GM21723 (cell line): ENCODE measurements around the gene PRAMEF4.
"Not testable (repeated sequence)": the region's sequence is repeated elsewhere in the genome, so short reads cannot be mapped to it uniquely, and the experiment has no call there.

Experiments used
- ATAC-seq: cut with Tn5 transposase; IDR thresholded peaks from one replicate; pipeline ENCODE4 v1.9.1; 2021; ENCODE audit warnings: mild to moderate bottlenecking, moderate library complexity; ENCODE audit not compliant: unreplicated experiment

PRAMEF4 gene

GRCh38 chr1:12886101-12886500 lies at the start of gene PRAMEF4:
Gene PRAMEF4 (minus strand): TSS chr1:12886201. CDS start chr1:12883394, 2,807 bp downstream.
- ATAC-seq: not testable (repeated sequence)

DNA sequence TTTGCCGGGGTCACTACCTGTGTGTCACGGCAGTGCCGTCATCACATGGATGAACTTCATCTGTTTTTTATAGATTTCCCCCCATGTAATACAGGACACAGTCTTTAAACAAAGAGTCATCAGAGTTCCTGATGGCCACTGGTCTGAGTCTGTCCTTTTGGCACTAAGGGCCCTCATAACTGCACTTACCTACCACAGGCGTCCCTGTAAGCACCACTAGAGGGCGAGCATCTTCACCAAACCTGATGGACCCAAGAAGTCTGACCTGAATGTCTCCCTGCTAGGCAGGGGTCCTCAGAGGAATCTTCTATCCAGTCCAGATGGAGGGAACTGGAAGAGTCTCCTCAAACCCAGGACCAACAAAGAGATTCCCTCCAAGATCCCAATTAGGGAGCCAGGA lies 38.4 kb upstream of the PRAMEF4 start:
- ATAC-seq: not testable (repeated sequence)

DNA sequence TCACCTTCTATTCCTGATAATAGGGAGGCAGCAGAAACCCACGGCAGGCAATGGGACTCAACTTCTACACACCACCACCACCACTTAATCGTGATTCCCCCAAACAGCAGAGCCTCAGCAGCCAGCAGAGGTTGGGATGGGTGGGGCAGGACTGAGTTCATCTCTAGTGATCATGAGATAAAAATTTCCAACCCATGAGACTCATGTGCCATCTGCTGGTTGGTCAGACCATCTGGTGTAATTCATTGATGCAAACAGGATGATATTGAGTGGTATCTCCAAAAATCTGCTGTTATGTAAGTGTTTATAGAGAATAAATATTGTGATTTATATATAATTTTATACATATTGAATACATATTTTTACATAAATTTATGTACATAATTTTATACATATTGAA lies 35.7 kb upstream of the PRAMEF4 start:
- ATAC-seq: not testable (repeated sequence)

DNA sequence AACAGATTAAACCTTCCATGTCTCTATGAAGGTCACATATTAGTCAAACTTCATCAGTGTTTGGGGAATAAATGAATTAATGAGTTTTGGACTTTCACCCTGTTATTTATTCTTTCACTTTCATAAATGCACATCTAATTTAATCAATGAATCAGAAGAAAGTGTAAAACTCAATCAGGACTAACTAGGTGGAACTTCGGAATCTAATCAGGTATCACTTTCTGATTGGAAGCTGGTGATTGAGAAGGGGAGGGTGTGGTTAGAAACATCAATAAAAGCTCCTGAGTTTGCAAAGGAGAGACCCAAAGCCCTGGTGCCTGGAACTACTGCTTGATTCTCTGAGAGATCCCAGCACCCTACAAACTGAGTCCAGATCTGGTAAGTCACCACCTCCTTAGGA lies 30.3 kb upstream of the PRAMEF4 start, which contains the start of gene PRAMEF7:
TSS of gene PRAMEF7 (plus strand) at position 301 of the 400 bp plus-strand sequence. CDS start 1,083 bp downstream, outside the sequence.
- not testable (repeated sequence) for ATAC-seq

- not testable (repeated sequence) for ATAC-seq
Observed at GRCh38 chr1:12903793-12904572, 18.0 kb upstream of the PRAMEF4 start.

GRCh38 chr1:12899186-12899585 lies 13.2 kb upstream of the PRAMEF4 start:
- ATAC-seq: not testable (repeated sequence)

- not testable (repeated sequence) for ATAC-seq
Observed at GRCh38 chr1:12898170-12898569, 12.2 kb upstream of the PRAMEF4 start, which contains the start of gene PRAMEF10. Gene PRAMEF10 (minus strand): TSS chr1:12898270. CDS start chr1:12895847, 2,423 bp downstream.

DNA sequence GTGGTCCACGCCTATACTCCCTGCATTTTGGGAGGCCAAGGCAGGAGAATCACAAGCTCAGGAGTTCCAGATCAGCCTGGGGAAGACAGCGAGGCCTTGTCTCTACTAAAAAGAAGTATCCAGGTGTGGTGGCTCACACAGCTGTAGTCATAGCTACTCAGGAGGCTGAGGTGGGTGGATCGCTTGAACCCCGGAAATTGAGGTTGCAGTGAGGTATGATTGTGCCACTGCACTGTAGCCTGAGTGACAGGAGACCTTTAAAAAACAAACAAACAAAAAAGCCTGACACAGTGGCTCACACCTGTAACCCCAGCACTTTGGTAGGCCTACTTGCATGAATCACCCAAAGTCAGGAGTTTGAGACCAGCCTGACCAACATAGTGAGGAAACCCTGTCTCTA lies 7.5 kb downstream of the PRAMEF4 start:
- ATAC-seq: not testable (repeated sequence)

GRCh38 chr1:12863131-12863880 lies 22.7 kb downstream of the PRAMEF4 start:
- ATAC-seq: not testable (repeated sequence)

DNA sequence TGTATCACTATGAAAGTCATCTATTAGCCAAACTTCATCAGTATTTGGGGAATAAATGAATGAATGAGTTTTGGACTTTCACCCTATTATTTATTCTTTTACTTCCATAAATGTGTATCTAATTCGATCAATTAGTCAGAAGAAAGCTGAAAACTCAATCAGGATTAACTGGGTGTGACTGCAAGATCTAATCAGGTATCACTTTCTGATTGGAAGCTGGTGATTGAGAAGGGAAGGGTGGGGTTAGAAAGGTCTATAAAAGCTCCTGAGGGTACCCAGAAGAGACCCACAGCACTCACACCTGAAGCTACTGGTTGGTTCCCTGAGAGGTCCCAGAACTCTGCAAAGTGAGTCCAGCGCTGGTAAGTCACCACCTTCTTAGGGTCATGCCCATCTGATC lies 29.2 kb downstream of the PRAMEF4 start, which contains the start of gene PRAMEF2:
TSS of gene PRAMEF2 (plus strand) at position 301 of the 400 bp plus-strand sequence. CDS start 1,924 bp downstream, outside the sequence.
- not testable (repeated sequence) for ATAC-seq

- no peak for ATAC-seq
Observed at GRCh38 chr1:12851779-12852178, 34.2 kb downstream of the PRAMEF4 start.

- ATAC-seq: not testable (repeated sequence)
Observed at GRCh38 chr1:12848620-12849019, 37.4 kb downstream of the PRAMEF4 start, which contains the start of gene HNRNPCL1. Gene HNRNPCL1 (minus strand): TSS chr1:12848720. CDS start chr1:12848289, 431 bp downstream.

DNA sequence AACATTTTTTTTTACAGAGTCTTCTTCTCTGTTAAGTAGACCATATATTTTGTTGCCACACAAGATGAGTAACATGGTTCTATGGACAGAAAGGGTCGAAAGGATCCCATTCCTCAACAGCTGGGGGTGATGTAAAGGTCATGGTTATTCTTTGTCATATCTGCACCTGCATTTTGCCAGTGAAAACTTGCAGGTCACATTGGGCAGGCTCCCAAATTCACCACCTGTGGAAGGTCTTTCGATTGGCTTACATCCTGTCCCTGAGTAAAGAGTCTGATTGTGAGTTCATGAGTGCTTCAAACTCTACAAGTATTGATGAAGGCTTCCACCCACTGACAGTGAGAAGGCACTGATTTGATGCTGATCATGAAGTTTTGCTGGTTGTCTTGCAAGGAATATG lies 52.8 kb downstream of the PRAMEF4 start:
- ATAC-seq: not testable (repeated sequence)

- ATAC-seq: not testable (repeated sequence)
Observed at GRCh38 chr1:12831310-12831709, 54.7 kb downstream of the PRAMEF4 start, which contains the start of gene PRAMEF11. Gene PRAMEF11 (minus strand): TSS chr1:12831410. CDS start chr1:12828789, 2,621 bp downstream.
